Measurements from ENCODE around the gene ALDH6A1. TPM values are rescaled to one million over a fixed set of nuclear protein-coding genes. Genes with fewer than 3 reads are reported as not detected.

ALDH6A1 gene
- total and polyA plus RNA-seq, 2 of the 13 experiments (the other 11 are each of a cell fraction or from before 2014, with no cell fraction given) = 26.9 to 49.9 TPM

- TF ChIP-seq ESRRA (CRISPR knock-in tag; IDR thresholded peaks at IDR 0.05; ENCODE audit: low read depth) (0 out of 2 replicates have a peak, but pooled peaks have one; percentile 10), ZNF746 (CRISPR knock-in tag; IDR thresholded peaks at IDR 0.05) (peak; percentile 59; the same call in 1 of the 2 replicates), ZNF18 (CRISPR knock-in tag; IDR thresholded peaks at IDR 0.05; ENCODE audit: insufficient replicate concordance) (no peak), ZNF331 (CRISPR knock-in tag; IDR thresholded peaks at IDR 0.05) (no peak), U2AF1 (optimal IDR thresholded peaks at IDR 0.05; ENCODE audit: low read depth, low read length) (peak; percentile 13), MED8 (CRISPR knock-in tag; IDR thresholded peaks at IDR 0.05; ENCODE audit: insufficient replicate concordance) (no peak)
Observed at GRCh38 chr14:74083784-74084276, 423 bp downstream of the ALDH6A1 start (continued).

- BruUV-seq (replicated peaks) = no TSS peak
- H3K79me2 ChIP-seq (ENCODE audit: insufficient read depth, low read length) = peaks cover 33% of the 10 kb centered on the region
- in situ Hi-C loops (cut with HindIII; ENCODE audit: extremely low pct_ligation_motif_present, low pct_unique_long_range_greater_than_20kb) = no loop called here
- H3K9ac ChIP-seq (ENCODE audit: insufficient read depth, low read depth, low read length) = peak overlapping the region; percentile 93
- DNase-seq (ENCODE audit: low spot score) (no peak), FAIRE-seq (no peak), ATAC-seq (no peak)
- POLR2A ChIA-PET = interaction anchor here (1.0 to 2.1 kb wide), 3 partner anchors 87 to 231 kb away, joined by 3 to 11 read pairs (median 4); partner anchors contain the start of gene PTGR2
- H3K36me3 ChIP-seq (replicated peaks in 1 of 2; ENCODE audit: control insufficient read depth in 1 of 2, insufficient read depth in 2 of 2, low read length in 2 of 2) = no peaks in the 10 kb centered on the region
- WGBS (ENCODE audit: low lambda C conversion rate) = 51% methylated on average over 3 of the region's 3 CpGs
- CTCF ChIA-PET (ENCODE audit: low intra/inter-chr PET ratio, low total read pairs) = no interaction called here
- H3K4me2 ChIP-seq (ENCODE audit: low read depth, low read length) = peak overlapping the region; percentile 79
- H2AFZ ChIP-seq (ENCODE audit: low read length) = no peak overlapping the region
- peak overlapping the region; percentile 95 for H3K27ac ChIP-seq (ENCODE audit: extremely low read length, insufficient read depth, low read length)
- H3K9me3 ChIP-seq (ENCODE audit: low read length) = no peaks in the 10 kb centered on the region
- H3K4me1 ChIP-seq (ENCODE audit: insufficient read depth, low read length) = peaks cover 46% of the 10 kb centered on the region
- H4K20me1 ChIP-seq (ENCODE audit: insufficient read depth, low read length) = no peaks in the 10 kb centered on the region
- TF ChIP-seq KAT7 (CRISPR knock-in tag; IDR thresholded peaks at IDR 0.05; ENCODE audit: borderline replicate concordance) (0 out of 2 replicates have a peak, but pooled peaks have one; percentile 12), ZNF737 (CRISPR knock-in tag; IDR thresholded peaks at IDR 0.05; ENCODE audit: borderline replicate concordance) (no peak)
- no peaks in the 10 kb centered on the region; a peak in 1 of 5 replicates for H3K27me3 ChIP-seq (ENCODE audit: control insufficient read depth in 1 of 2, insufficient read depth in 2 of 2, low read length in 2 of 2)
- H3K4me3 ChIP-seq (replicated peaks in 1 of 3; ENCODE audit: insufficient read depth in 1 of 3, low read depth in 2 of 3, low read length in 3 of 3) = peak overlapping the region; percentile 91 to 98 (median 95)
- intact Hi-C loops (cut with micrococcal nuclease; ENCODE audit: unreplicated experiment) = no loop called here
Observed at GRCh38 chr14:74083161-74083560, 1.1 kb downstream of the ALDH6A1 start.

Measured in HepG2 (cell line).